Measurements from ENCODE around the gene NETO1. TPM values are rescaled to one million over a fixed set of nuclear protein-coding genes. Genes with fewer than 3 reads are reported as not detected.

The NETO1 gene
- total and polyA plus RNA-seq, 2 of the 13 experiments (the other 11 are each of a cell fraction or from before 2014, with no cell fraction given) = not detected

DNA sequence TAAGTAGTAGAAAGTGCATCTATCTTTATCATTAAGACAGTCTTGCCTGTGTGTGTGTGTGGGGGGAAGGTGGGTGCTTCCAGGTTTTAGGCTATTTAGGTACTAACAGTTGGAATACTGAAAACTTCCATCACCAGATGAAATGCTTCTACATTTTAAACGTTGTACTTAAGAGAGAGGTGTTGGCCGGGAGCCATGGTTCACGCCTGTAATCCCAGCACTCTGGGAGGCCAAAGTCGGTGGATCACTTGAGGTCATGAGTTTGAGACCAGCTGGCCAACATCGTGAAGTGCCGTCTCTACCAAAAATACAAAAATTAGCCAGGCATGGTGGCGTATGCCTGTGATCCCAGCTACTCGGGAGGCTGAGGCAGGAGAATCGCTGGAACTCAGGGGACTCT, 4.0 kb downstream of the NETO1 start:
- FAIRE-seq = no peak
- Histone ChIP-seq H4K20me1 (ENCODE audit: insufficient read depth, low read length) (no peaks in the 10 kb centered on the region), H3K4me1 (ENCODE audit: insufficient read depth, low read length) (no peaks in the 10 kb centered on the region), H3K4me2 (ENCODE audit: low read depth, low read length) (no peak overlapping the region), H3K4me3 (replicated peaks in 1 of 3; ENCODE audit: insufficient read depth in 1 of 3, low read depth in 2 of 3, low read length in 3 of 3) (no peak overlapping the region), H3K9ac (ENCODE audit: insufficient read depth, low read depth, low read length) (no peak overlapping the region), H3K27me3 (ENCODE audit: control insufficient read depth in 1 of 2, insufficient read depth in 2 of 2, low read length in 2 of 2) (no peaks in the 10 kb centered on the region), H3K79me2 (ENCODE audit: insufficient read depth, low read length) (no peaks in the 10 kb centered on the region), H3K27ac (ENCODE audit: extremely low read length, insufficient read depth, low read length) (no peak overlapping the region), H3K36me3 (replicated peaks in 1 of 2; ENCODE audit: control insufficient read depth in 1 of 2, insufficient read depth in 2 of 2, low read length in 2 of 2) (no peaks in the 10 kb centered on the region), H2AFZ (ENCODE audit: low read length) (no peak overlapping the region), H3K9me3 (ENCODE audit: low read length) (no peaks in the 10 kb centered on the region)
- TF ChIP-seq EZH2 (conservative IDR thresholded peaks at IDR 0.05; ENCODE audit: low read depth, low read length) = no peak
- TF ChIP-seq, protein P1, sequence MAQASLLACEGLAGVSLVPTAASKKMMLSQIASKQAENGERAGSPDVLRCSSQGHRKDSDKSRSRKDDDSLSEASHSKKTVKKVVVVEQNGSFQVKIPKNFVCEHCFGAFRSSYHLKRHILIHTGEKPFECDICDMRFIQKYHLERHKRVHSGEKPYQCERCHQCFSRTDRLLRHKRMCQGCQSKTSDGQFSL (CRISPR knock-in tag; IDR thresholded peaks at IDR 0.05) = no peak
- no peak for TF ChIP-seq ZNF687 (CRISPR knock-in tag; IDR thresholded peaks at IDR 0.05)
- TF ChIP-seq GZF1 (CRISPR knock-in tag; IDR thresholded peaks at IDR 0.05) = no peak
- no peak for TF ChIP-seq KMT2B (CRISPR knock-in tag; IDR thresholded peaks at IDR 0.05)
- ChIA-PET CTCF (ENCODE audit: low intra/inter-chr PET ratio, low total read pairs) (no interaction called here), POLR2A (no interaction called here)
- in situ Hi-C loops (cut with HindIII; ENCODE audit: extremely low pct_ligation_motif_present, low pct_unique_long_range_greater_than_20kb) = no loop called here
- 20% methylated on average over 9 of the region's 9 CpGs for WGBS (ENCODE audit: low lambda C conversion rate)
- intact Hi-C loops (cut with micrococcal nuclease; ENCODE audit: unreplicated experiment) = no loop called here
- ATAC-seq = no peak
- DNase-seq (ENCODE audit: low spot score) = no peak
- BruUV-seq (replicated peaks) = no TSS peak

Data from HepG2 (cell line).